ENCODE results near the gene WRAP73. TPM values are rescaled to one million over a fixed set of nuclear protein-coding genes. Genes with fewer than 3 reads are reported as not detected.

WRAP73 gene
- total RNA-seq, 1 donor: 8.8 TPM

GRCh38 chr1:3636531-3636930 lies 13.4 kb downstream of the WRAP73 start:
- Histone ChIP-seq H3K27me3 (ENCODE audit: insufficient read depth, low read length) (no peaks in the 10 kb centered on the region), H3K4me1 (ENCODE audit: insufficient read depth, low read length) (no peaks in the 10 kb centered on the region), H3K4me3 (ENCODE audit: low read length) (no peak overlapping the region), H3K9me3 (ENCODE audit: low read depth, low read length) (no peaks in the 10 kb centered on the region)

GRCh38 chr1:3636080-3636479 lies 13.8 kb downstream of the WRAP73 start:
- Histone ChIP-seq H3K9me3 (ENCODE audit: low read depth, low read length) (no peaks in the 10 kb centered on the region), H3K4me3 (ENCODE audit: low read length) (no peak overlapping the region), H3K27me3 (ENCODE audit: insufficient read depth, low read length) (no peaks in the 10 kb centered on the region), H3K4me1 (ENCODE audit: insufficient read depth, low read length) (no peaks in the 10 kb centered on the region)

- Histone ChIP-seq H3K4me1 (ENCODE audit: insufficient read depth, low read length) (peaks cover 5% of the 10 kb centered on the region), H3K9me3 (ENCODE audit: low read depth, low read length) (no peaks in the 10 kb centered on the region), H3K4me3 (ENCODE audit: low read length) (no peak overlapping the region), H3K27me3 (ENCODE audit: insufficient read depth, low read length) (no peaks in the 10 kb centered on the region)
Observed at GRCh38 chr1:3634059-3634800, 15.7 kb downstream of the WRAP73 start.

GRCh38 chr1:3633344-3634058 lies 16.4 kb downstream of the WRAP73 start:
- Histone ChIP-seq H3K4me3 (ENCODE audit: low read length) (no peak overlapping the region), H3K4me1 (ENCODE audit: insufficient read depth, low read length) (peaks cover 5% of the 10 kb centered on the region), H3K9me3 (ENCODE audit: low read depth, low read length) (no peaks in the 10 kb centered on the region), H3K27me3 (ENCODE audit: insufficient read depth, low read length) (no peaks in the 10 kb centered on the region)

GRCh38 chr1:3632716-3633343 lies 17.1 kb downstream of the WRAP73 start:
- no peaks in the 10 kb centered on the region for H3K27me3 ChIP-seq (ENCODE audit: insufficient read depth, low read length)
- no peaks in the 10 kb centered on the region for H3K9me3 ChIP-seq (ENCODE audit: low read depth, low read length)
- peaks cover 5% of the 10 kb centered on the region for H3K4me1 ChIP-seq (ENCODE audit: insufficient read depth, low read length)
- no peak overlapping the region for H3K4me3 ChIP-seq (ENCODE audit: low read length)

DNA sequence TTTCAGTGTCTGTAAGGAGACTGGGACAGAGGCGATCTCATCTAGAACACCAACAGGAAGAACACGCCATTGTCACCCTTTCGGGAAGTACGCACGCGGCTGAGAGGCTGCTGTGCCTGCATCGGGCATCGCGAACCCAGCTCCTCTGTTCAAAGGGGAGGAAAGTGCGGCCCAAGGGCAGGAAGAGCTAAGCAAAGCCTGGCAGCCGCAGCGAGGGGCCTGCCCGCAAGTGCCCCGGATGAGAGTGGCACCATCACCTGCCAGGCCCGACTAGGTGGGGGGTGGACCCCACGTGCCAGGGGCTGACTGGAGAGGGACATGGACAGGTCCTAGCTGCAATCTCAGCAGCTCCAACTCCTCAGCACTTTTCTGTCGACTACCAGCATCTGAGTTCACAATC lies 17.6 kb downstream of the WRAP73 start:
- H3K9me3 ChIP-seq (ENCODE audit: low read depth, low read length): no peaks in the 10 kb centered on the region
- no peak overlapping the region for H3K4me3 ChIP-seq (ENCODE audit: low read length)
- H3K27me3 ChIP-seq (ENCODE audit: insufficient read depth, low read length): no peaks in the 10 kb centered on the region
- H3K4me1 ChIP-seq (ENCODE audit: insufficient read depth, low read length): peaks cover 5% of the 10 kb centered on the region

DNA sequence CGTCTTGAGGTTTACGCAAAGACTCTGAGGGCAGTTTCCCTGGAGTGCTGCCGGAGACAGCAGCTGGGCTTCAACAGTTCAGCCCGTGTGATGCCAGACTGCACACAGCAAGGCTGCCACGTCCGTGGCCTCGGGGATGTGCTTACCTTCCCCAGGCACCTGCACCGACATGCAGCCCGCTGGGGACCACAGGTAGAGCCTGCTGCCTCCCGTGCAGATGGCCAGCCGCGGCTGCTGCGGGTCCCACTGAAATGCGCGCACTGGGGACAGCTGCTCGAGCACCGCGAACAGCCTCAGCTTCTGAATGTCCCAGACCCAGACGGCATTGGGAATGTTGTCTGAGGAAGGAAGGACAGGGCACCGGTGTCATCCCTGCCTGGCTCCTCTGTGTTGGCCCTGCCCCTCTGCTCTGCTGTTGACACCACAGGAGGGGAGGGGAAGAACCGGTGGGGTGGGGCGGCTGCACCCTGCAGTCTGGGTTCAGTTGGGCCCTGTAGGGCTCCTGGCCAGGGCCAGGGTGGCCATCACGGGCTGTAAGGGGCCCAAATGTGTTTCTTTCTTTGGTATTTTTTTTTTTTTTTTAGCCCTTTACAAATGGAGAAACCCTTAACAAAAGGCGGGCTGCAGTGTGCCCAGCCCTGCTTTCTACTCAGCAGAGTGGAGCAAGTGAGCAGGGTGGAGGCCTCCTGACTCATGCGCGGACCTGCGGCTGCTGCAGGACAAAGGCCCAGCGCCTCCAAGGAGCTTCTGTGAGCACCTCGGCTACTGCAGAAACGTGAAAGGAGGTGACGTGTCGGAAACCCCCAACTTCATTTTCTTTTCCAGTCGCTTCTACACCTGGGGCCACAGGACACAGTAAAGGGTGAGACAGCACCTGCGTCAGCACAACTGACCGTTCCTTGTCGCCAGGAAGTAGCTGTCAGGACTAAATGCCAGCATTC lies 18.3 kb downstream of the WRAP73 start:
- Histone ChIP-seq H3K4me1 (ENCODE audit: insufficient read depth, low read length) (peaks cover 5% of the 10 kb centered on the region), H3K9me3 (ENCODE audit: low read depth, low read length) (no peaks in the 10 kb centered on the region), H3K27me3 (ENCODE audit: insufficient read depth, low read length) (no peaks in the 10 kb centered on the region), H3K4me3 (ENCODE audit: low read length) (no peak overlapping the region)

DNA sequence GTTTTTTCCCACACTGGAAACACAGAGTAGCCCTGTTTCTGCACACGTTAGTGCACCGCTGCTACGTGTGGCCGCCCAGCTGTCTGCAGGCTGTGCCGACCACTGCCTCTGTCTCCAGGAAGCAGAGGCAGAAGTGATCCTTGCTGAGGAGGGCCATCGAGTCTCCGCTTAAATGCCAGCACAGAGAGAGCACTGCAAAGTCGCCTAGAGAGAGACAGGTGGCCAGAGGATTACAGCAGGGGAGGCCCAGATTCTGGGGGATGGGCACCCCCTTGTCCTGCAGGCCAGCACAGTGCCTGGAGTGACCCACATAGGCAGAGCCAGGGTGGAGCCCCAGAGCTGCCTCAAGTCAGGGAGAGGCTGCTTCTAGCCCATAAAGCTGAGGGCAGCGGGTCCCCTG lies 19.0 kb downstream of the WRAP73 start:
- no peaks in the 10 kb centered on the region for H3K27me3 ChIP-seq (ENCODE audit: insufficient read depth, low read length)
- H3K4me3 ChIP-seq (ENCODE audit: low read length): no peak overlapping the region
- no peaks in the 10 kb centered on the region for H3K9me3 ChIP-seq (ENCODE audit: low read depth, low read length)
- H3K4me1 ChIP-seq (ENCODE audit: insufficient read depth, low read length): peaks cover 8% of the 10 kb centered on the region

DNA sequence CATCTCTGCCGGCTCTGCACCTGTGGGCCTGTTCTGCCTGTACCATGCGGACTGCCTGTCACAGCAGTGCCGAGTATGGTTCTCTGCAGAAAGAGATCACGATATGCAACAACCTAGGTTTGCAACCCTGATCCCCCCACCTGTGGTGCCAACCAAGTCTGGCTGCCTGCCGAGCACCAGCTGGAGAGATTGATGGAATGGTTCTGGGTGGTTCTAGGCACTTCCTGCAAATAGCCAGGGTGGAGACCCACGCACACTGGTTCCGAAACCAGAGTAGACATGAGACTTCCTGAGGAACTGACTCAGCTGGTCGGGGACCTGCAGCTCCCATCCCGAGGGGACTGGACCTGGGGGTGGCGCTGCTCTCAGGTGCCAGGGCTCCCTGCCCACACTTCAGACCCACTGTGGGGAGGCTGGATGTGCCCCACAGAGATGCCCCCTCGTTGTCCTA lies 19.7 kb downstream of the WRAP73 start:
- no peak overlapping the region for H3K4me3 ChIP-seq (ENCODE audit: low read length)
- H3K4me1 ChIP-seq (ENCODE audit: insufficient read depth, low read length): peaks cover 14% of the 10 kb centered on the region
- H3K27me3 ChIP-seq (ENCODE audit: insufficient read depth, low read length): no peaks in the 10 kb centered on the region
- H3K9me3 ChIP-seq (ENCODE audit: low read depth, low read length): no peaks in the 10 kb centered on the region

- H3K27me3 ChIP-seq (ENCODE audit: insufficient read depth, low read length): no peaks in the 10 kb centered on the region
- no peak overlapping the region for H3K4me3 ChIP-seq (ENCODE audit: low read length)
- peaks cover 14% of the 10 kb centered on the region for H3K4me1 ChIP-seq (ENCODE audit: insufficient read depth, low read length)
- no peaks in the 10 kb centered on the region for H3K9me3 ChIP-seq (ENCODE audit: low read depth, low read length)
Observed at GRCh38 chr1:3629561-3630160, 20.2 kb downstream of the WRAP73 start.

DNA sequence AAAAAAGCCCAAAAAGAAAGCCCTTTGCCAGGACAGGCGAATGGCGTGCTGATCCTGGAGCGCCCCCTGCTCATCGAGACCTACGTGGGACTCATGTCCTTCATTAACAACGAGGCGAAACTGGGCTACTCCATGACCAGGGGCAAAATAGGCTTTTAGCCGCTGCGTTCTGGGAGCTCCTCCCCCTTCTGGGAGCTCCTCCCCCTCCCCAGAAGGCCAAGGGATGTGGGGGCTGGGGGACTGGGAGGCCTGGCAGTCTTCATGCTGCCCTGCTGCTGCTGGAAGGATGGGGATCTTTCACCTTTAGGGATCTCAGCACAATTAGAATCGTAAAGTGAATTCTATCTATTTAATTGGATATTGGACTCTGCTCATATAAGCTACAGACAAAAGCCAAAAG lies 21.5 kb downstream of the WRAP73 start:
- Histone ChIP-seq H3K4me3 (ENCODE audit: low read length) (no peak overlapping the region), H3K9me3 (ENCODE audit: low read depth, low read length) (no peaks in the 10 kb centered on the region), H3K27me3 (ENCODE audit: insufficient read depth, low read length) (no peaks in the 10 kb centered on the region), H3K4me1 (ENCODE audit: insufficient read depth, low read length) (peaks cover 22% of the 10 kb centered on the region)

GRCh38 chr1:3627515-3628253 lies 22.2 kb downstream of the WRAP73 start:
- H3K9me3 ChIP-seq (ENCODE audit: low read depth, low read length): no peaks in the 10 kb centered on the region
- H3K4me3 ChIP-seq (ENCODE audit: low read length): no peak overlapping the region
- no peaks in the 10 kb centered on the region for H3K27me3 ChIP-seq (ENCODE audit: insufficient read depth, low read length)
- peaks cover 29% of the 10 kb centered on the region for H3K4me1 ChIP-seq (ENCODE audit: insufficient read depth, low read length)

DNA sequence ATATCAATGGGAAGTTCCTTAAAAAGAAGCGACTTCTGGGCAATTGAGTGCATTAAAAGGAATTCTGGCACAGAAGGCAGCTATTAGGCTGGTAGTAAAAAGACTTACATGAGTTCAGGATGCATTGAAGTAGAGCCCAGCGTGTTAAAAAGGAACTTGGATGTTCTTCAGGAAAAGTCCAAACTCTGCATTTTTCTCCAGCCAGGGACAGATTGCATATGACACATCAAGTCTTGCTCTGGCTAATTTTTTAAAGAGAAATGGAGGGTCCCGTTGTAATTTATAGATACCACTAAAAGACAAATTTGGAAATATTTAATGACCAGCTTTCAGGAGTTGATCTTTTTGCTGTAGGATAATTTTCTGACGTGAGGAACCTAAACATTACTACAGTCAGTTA lies 23.9 kb downstream of the WRAP73 start:
- peaks cover 29% of the 10 kb centered on the region for H3K4me1 ChIP-seq (ENCODE audit: insufficient read depth, low read length)
- H3K4me3 ChIP-seq (ENCODE audit: low read length): no peak overlapping the region
- no peaks in the 10 kb centered on the region for H3K9me3 ChIP-seq (ENCODE audit: low read depth, low read length)
- H3K27me3 ChIP-seq (ENCODE audit: insufficient read depth, low read length): no peaks in the 10 kb centered on the region

Data from mononuclear cell (primary cell).